Measurements from ENCODE around the gene CEP104.

CEP104 gene

GRCh38 chr1:3795453-3796214 is 61.4 kb downstream of the CEP104 start:
- no peak for DNase-seq

DNA sequence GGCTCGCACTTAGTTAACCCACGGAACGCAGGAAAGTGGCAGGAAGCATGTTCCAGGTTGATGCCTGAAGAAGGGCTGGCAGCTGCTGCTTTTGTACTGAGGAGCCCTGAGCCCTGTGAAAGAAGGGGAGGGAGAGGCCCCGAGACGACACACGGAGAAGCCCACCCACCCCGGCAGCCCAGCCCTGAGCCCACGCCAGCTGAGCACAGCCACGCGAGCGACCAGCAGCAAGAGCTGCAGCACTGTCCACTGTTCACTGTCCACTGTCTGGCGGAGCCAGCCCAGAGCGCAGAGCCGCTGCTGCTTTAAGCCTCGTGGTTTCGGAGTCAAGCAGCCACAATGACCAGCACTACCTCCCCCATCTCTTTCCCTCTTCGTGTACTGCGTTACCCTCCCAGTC is 66.1 kb downstream of the CEP104 start:
- no peak for DNase-seq

GRCh38 chr1:3790500-3790923 is 66.5 kb downstream of the CEP104 start:
- no peak for DNase-seq

- DNase-seq = no peak
These were observed 67.3 kb downstream of the CEP104 start for GRCh38 chr1:3789421-3790300.

DNA sequence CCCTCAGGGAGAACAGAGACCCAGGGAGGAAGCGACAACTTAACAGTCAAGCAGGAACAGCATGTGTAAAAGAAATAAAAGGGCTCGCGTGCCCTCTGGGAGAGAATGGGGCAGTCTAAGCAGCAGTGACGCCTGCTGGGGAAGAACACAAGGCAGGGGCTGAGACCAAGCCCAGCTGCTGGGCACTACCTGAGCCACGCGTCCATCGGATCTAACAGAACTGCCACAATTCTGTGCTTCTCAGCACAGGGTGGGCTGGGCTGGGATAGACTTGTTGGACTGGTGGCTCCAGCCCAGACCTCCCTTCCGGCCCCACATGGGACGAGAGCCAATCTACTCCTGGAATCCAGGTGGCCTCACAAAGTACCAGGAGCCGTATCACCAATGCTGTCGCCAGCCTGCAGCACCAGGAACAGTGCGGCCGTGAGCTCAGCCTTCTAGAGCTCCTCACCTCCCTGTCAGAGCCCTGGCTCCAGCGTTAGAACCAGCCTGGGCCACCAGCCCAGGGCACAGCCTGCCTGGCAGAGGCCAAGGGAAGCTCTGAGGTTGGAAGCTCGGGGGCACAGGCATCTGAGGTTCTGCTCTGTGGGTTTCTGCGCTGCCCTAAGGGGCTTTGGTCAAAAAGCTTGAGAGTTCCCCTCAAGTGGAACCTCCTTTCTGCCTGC is 68.1 kb downstream of the CEP104 start:
- no peak for DNase-seq

DNA sequence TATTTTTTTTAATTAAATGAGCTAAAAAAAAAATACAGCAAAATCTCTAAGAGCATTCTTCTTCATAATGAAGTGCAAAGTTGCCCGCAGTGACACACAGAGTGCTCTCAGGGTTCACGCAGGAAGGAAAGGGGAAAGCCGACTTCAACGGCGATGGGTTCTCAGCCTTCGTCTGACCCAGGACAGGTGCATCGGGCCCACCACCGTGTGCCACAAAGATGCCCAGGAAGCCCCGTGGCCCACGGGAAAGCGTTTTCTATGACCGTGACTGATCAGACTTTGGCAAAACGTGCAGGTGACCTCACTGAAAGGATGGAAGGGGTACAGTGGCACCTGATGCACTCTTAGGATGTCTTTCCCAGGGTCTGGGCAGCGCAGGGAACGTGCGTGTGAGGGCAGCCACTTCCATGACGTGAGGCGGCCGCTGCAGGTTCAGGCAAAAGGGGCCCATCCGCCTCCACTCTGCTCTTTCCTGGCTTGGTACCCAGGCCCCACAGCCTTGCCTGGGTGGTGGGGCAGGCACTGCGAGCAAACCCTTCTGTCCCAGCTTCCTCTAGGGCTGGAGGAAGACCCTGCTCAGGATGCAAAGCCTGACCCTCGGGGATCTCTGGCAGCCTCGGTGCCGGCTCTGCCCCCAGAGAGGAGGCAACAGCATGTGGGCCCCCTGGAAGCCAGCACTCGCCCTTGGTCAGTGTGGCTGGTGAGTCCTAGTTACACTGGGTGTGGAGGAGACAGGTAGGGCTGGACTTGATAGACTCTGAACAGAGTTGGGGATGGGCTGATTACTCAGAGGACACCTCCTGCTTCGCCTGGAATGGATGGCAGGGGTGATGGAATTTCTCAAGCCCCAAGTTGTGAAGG is 69.0 kb downstream of the CEP104 start:
- DNase-seq = no peak

DNA sequence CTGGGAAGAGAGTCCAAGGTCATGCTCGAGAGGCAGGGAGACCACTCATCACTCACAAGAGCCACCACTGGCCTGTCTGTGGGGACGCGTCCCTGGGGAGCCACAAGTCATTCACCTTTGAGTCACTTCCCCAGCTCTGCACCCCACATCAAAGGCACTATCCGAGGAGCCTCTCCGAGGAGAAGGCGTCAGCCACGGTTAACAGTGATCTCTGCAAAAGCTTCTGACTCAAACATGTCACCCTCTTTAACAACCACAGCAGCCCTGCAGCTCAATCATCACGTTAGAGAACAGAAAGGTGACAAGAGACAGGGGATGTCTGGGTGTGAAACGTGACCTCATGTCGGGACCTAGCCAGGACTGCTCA is 69.7 kb downstream of the CEP104 start:
- DNase-seq = no peak

GRCh38 chr1:3786468-3787348 is 70.3 kb downstream of the CEP104 start:
- DNase-seq = no peak

- no peak for DNase-seq
These were observed 71.4 kb downstream of the CEP104 start for GRCh38 chr1:3785456-3786157.

DNA sequence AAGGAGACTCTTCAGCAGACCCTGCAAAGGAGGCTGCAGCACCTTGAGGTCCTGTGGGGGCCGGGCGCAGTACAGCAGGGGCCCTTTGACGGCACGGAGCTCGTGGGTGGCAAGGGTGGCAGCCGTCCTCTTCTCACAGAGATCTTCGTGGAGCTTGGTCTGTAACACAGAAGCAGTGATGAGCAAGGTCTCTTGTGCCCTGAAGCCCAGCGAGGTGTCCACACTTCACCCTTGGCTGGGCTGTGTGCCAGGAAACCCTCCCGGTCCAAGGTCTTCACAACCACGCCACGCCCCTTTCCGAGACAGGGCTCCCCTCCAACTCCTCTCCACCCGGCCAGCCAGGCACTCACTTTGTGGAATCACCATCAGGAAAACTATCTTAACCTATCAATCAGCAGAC is 72.0 kb downstream of the CEP104 start:
- DNase-seq = no peak

DNA sequence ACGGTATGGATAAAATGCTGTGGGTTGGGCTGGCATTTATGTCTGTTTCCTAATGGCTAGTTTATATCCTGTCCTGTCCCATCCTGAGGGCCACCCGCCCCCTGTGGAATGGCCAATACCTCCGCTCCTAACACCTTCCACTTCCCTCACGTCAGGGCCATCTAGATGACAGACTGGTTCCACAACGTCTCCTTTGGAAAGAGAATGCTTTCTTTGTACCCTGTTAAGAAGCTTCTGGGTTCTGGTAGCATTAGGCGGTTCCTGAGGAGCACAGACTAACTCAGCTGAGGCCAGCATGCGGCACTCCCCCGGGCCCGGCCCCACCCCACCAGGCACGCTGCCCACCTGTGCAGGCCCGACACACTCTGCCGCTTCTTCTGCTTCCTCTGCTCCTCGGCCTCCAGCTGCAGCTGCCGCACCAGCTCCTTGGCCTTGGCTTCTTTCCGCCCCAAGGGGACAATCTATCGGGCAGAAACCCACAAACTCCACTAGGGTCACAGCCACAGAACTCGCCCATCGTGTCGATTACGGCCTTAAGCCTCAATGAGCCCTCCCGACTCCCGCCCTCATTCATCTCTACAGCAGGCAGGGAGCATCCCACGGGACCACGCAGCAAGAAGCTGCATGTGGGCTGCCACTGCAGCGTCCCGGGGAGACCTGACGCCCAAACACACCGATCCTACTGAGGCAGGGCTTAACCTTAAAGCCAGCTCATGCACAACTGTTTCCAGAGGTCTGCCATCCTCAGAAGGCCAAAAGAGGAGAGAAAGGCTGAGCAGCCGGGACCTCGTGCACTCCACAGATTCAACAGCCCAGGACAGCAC is 73.1 kb downstream of the CEP104 start:
- no peak for DNase-seq

DNA sequence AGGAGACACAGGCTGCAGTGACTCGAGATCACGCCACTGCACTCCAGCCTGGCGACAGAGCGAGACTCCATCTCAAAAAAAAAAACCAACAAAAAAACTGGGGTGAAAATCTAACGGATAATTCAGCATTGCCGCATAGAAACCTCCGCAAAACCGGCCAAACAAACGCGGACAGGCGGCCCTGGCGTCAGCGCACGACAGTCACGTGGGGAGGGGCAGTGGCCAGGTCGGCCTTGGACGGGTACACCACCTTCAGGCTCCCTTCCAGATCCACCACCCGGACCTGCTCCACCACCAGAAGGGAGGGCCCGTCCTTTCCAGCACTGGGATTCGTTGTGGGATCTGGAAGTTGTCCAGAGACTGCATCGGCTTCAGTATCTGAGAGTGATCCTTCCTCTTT is 76.1 kb downstream of the CEP104 start:
- DNase-seq = no peak

DNA sequence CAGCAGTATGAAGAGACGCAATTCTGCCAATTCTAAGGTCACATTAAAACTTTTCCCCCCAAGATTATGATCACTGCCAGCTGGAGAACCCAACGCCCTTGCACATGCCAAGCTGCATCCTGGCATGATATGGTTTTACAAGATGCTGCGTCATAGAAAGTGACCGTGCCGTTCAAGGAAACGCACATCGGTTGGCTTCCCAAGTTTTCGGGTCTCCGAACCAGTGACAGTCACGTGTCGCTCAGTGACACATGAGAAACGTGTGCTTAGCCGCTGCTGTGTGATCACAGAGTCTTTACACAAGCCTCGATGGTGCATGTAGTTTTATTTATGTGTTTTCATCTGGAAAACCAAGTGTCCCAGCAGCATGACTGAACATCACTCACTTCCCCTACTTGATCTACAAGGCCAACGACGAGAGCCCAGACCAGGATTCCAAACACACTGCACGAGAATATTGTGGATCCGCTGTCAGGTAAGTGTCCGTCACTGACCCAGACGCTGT is 77.0 kb downstream of the CEP104 start:
- DNase-seq = no peak

GRCh38 chr1:3779265-3779911 is 77.6 kb downstream of the CEP104 start:
- no peak for DNase-seq

- no peak for DNase-seq
These were observed 78.3 kb downstream of the CEP104 start for GRCh38 chr1:3778590-3779264.

- DNase-seq = no peak
These were observed 79.1 kb downstream of the CEP104 start for GRCh38 chr1:3777647-3778589.

DNA sequence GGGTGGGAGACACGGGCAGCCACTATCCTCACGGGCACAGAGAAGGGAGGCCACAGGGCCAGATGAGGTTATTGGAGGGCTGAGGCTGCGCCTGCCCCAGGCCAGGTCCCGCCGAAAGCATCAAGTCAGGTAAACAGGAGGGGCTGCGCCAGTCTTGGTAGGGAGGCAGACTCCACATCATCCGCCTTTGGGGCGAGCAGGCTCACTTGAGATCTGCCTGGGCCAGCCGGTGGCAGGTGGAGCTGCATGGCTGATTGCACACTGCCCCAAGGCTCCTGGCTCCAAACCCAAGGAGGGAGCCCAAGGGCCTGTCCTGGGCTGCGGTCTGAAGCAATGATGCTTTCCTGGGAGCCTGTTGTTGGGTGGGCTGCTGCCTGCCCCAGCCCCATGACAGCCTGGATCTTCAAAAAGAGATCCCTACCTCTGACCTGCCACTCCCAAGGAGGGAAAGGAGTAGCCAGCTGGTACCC is 79.9 kb downstream of the CEP104 start:
- no peak for DNase-seq
